ENCODE results near the gene MSS51. TPM values are rescaled to one million over a fixed set of nuclear protein-coding genes. Genes with fewer than 3 reads are reported as not detected.

MSS51 gene
- polyA plus RNA-seq, 1 experiment: 1.3 TPM

- DNase-seq (ENCODE audit: low read depth): no peak
- H3K4me3 ChIP-seq (ENCODE audit: low read depth, low read length): no peak overlapping the region
- no peak for TF ChIP-seq CTCF (IDR thresholded peaks at IDR 0.05; ENCODE audit: insufficient read depth, low read depth, low read length)
- H3K27me3 ChIP-seq (ENCODE audit: control insufficient read depth, insufficient read depth, low read length): no peaks in the 10 kb centered on the region
- ChIA-PET POLR2A (no interaction called here), CTCF (no interaction called here)
- H3K36me3 ChIP-seq (ENCODE audit: control insufficient read depth, insufficient read depth, low read length): no peaks in the 10 kb centered on the region
Measured at GRCh38 chr10:73408978-73409521, 24.3 kb downstream of the MSS51 start.

GRCh38 chr10:73408061-73408460 is 25.3 kb downstream of the MSS51 start:
- Histone ChIP-seq H3K27me3 (ENCODE audit: control insufficient read depth, insufficient read depth, low read length) (no peaks in the 10 kb centered on the region), H3K36me3 (ENCODE audit: control insufficient read depth, insufficient read depth, low read length) (no peaks in the 10 kb centered on the region), H3K4me3 (ENCODE audit: low read depth, low read length) (no peak overlapping the region)
- ChIA-PET CTCF (no interaction called here), POLR2A (no interaction called here)
- DNase-seq (ENCODE audit: low read depth): no peak
- TF ChIP-seq CTCF (IDR thresholded peaks at IDR 0.05; ENCODE audit: insufficient read depth, low read depth, low read length): no peak

GRCh38 chr10:73407495-73407894 is 25.9 kb downstream of the MSS51 start:
- CTCF ChIA-PET: no interaction called here

GRCh38 chr10:73406846-73407245 is 26.5 kb downstream of the MSS51 start:
- H3K36me3 ChIP-seq (ENCODE audit: control insufficient read depth, insufficient read depth, low read length): no peaks in the 10 kb centered on the region
- CTCF ChIA-PET: no interaction called here
- no peak for TF ChIP-seq CTCF (IDR thresholded peaks at IDR 0.05; ENCODE audit: insufficient read depth, low read depth, low read length)
- H3K4me3 ChIP-seq (ENCODE audit: low read depth, low read length): no peak overlapping the region
- DNase-seq (ENCODE audit: low read depth): no peak
- POLR2A ChIA-PET: no interaction called here
- no peaks in the 10 kb centered on the region for H3K27me3 ChIP-seq (ENCODE audit: control insufficient read depth, insufficient read depth, low read length)

More at GRCh38 chr10:73407495-73407894, 25.9 kb downstream of the MSS51 start:
- no peak for DNase-seq (ENCODE audit: low read depth)
- no peaks in the 10 kb centered on the region for H3K27me3 ChIP-seq (ENCODE audit: control insufficient read depth, insufficient read depth, low read length)
- POLR2A ChIA-PET: no interaction called here
- no peaks in the 10 kb centered on the region for H3K36me3 ChIP-seq (ENCODE audit: control insufficient read depth, insufficient read depth, low read length)
- TF ChIP-seq CTCF (IDR thresholded peaks at IDR 0.05; ENCODE audit: insufficient read depth, low read depth, low read length): no peak
- no peak overlapping the region for H3K4me3 ChIP-seq (ENCODE audit: low read depth, low read length)

GRCh38 chr10:73405556-73405955 is 27.8 kb downstream of the MSS51 start:
- ChIA-PET POLR2A (no interaction called here), CTCF (no interaction called here)
- Histone ChIP-seq H3K27me3 (ENCODE audit: control insufficient read depth, insufficient read depth, low read length) (no peaks in the 10 kb centered on the region), H3K36me3 (ENCODE audit: control insufficient read depth, insufficient read depth, low read length) (no peaks in the 10 kb centered on the region), H3K4me3 (ENCODE audit: low read depth, low read length) (no peak overlapping the region)
- DNase-seq (ENCODE audit: low read depth): no peak
- no peak for TF ChIP-seq CTCF (IDR thresholded peaks at IDR 0.05; ENCODE audit: insufficient read depth, low read depth, low read length)
